Ovary (tissue), 9 donors: Measurements from ENCODE around the gene BRINP3. TPM values are rescaled to one million over a fixed set of nuclear protein-coding genes. Genes with fewer than 3 reads are reported as not detected.

Experiments
- DNase-seq, 5 donors: peaks; one replicate each; pipeline ENCODE4 v3.0.0-alpha.2; 2019 to 2020
- H3K27ac ChIP-seq, 2 donors: fragments of 200-600 bp; one replicate each; pipeline versions ENCODE4 v1.5.1 to v1.8.0; 2019 to 2022
- H3K27me3 ChIP-seq: fragments of 200-600 bp; one replicate; pipeline ENCODE4 v1.8.0; 2022
- H3K36me3 ChIP-seq: fragments of 200-600 bp; sonication (generic); one replicate; pipeline ENCODE4 v1.5.1; 2019
- H3K4me1 ChIP-seq: one replicate; pipeline ENCODE4 v1.8.1; 2013; ENCODE audit warnings: mild to moderate bottlenecking, moderate library complexity; ENCODE audit not compliant: insufficient read depth
- H3K4me3 ChIP-seq: fragments of 200-600 bp; sonication (generic); one replicate; pipeline ENCODE4 v1.5.1; 2017
- H3K9me3 ChIP-seq, 2 donors: fragments of 200-600 bp in 1 of 2; sonication (generic) in 1 of 2; one replicate each; pipeline versions ENCODE4 v1.5.1 to v1.8.1; 2013 to 2019; ENCODE audit warnings: mild to moderate bottlenecking in 1 of 2, moderate library complexity in 1 of 2
- EP300 ChIP-seq: sonication (generic); formaldehyde crosslinking; IDR thresholded peaks from one replicate; pipeline ENCODE4 v1.6.1; 2017; ENCODE audit warnings: antibody characterized with exemption
- POLR2A ChIP-seq: fragments of 450-650 bp; IDR thresholded peaks from one replicate; pipeline ENCODE4 v1.6.1; 2017; ENCODE audit warnings: antibody characterized with exemption, mild to moderate bottlenecking, moderate library complexity
- WGBS, 3 donors: extraction: QIAGEN DNeasy Blood & Tissue Kit in 1 of 3; methylation state at CpG; one replicate each; pipeline versions ENCODE4 v1.1.5 to v1.1.7; 2013 to 2017; 5-methylcytosine and 5-hydroxymethylcytosine counted together
- intact Hi-C, 4 donors: fragments of 100-400 bp; cut with DNase I; formaldehyde crosslinking; loops; one replicate each; pipeline versions ENCODE4 v1.11.0 to v1.15.1; 2022 to 2023
- polyA plus RNA-seq, 2 donors: library from polyadenylated mRNA; stranded (reverse); fragments of 200-250 nt in 1 of 2; fragments of 350-450 nt in 1 of 2; fragmentation: Illumina TruSeq in 1 of 2; extraction: RNeasy Lipid Tissue Mini Kit (QIAGEN cat#74804) in 1 of 2; gene quantifications; one replicate each; pipeline ENCODE4 v1.2.3, GENCODE V29; 2013 to 2014
- total RNA-seq, 7 donors: library from RNA; depleted of rRNA in 2 of 7; stranded (reverse); fragments of >200 nt in 2 of 7; fragmentation: NEBNext Ultra II Directional in 3 of 7; extraction: Animal tissue kit (Norgen Biotek cat#: 25700) in 3 of 7; gene quantifications; one replicate each; pipeline versions ENCODE4 v1.1.0 to v1.2.4, GENCODE V29; 2016 to 2023
- TF ChIP-seq, protein P1 (sequence below), 3 donors: fragments of 450-650 bp in 2 of 3; fragments of 200-600 bp in 1 of 3; IDR thresholded peaks; one replicate each; pipeline versions ENCODE4 v1.5.1 to v1.8.0; 2016 to 2022; ENCODE audit warnings: antibody characterized with exemption in 3 of 3, mild to moderate bottlenecking in 1 of 3
- donor health status: DM: no; HTN: no; CAD: no; lungs with moderate emphysema.
- donor health status: DM: no; HTN: no; CAD: no.
- donor health status: Bipolar disorder and iron deficiency.
- donor health status: DM: yes; HTN: yes; CAD: no.
- donor health status: DM: no; HTN: no; CAD: no.
- donor health status: DM: yes; HTN: yes; CAD: no.

BRINP3 gene
- total and polyA plus RNA-seq, 9 donors, result 0.08 to 0.52 (median 0.23) TPM; not detected in 5

DNA sequence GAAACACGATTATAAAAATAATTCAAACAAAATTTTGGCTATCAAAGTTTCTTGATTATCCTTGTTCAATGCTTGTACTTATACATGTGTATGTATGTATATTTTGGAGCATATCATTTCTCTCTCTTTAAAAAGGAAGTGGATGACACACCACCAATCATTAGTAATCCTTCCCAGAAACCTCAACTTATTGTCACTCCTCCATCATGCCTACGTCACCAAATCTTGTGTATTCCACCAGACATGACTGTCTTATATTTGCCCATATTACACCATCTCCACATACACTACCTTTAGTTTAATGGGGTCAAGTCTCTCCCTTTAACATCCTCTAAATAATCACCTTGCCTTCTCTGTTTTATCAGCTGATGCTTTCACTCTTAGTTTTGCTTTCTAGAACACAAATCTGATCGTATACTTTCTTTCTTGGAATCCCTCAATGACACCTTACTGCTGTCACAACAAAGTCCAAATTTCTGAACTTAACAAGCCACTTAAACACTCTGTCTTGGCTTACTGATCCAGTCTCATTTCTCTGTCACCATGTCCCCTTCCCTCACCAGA is 124.0 kb downstream of the BRINP3 start:
- no peak for DNase-seq
- Histone ChIP-seq H3K4me1 (no peaks in the 10 kb centered on the region), H3K9me3 (no peaks in the 10 kb centered on the region), H3K27ac (no peak overlapping the region), H3K27me3 (no peaks in the 10 kb centered on the region), H3K4me3 (no peak overlapping the region), H3K36me3 (no peaks in the 10 kb centered on the region)
- intact Hi-C loops, result no loop called here
- no peak for TF ChIP-seq EP300
- TF ChIP-seq, protein P1, sequence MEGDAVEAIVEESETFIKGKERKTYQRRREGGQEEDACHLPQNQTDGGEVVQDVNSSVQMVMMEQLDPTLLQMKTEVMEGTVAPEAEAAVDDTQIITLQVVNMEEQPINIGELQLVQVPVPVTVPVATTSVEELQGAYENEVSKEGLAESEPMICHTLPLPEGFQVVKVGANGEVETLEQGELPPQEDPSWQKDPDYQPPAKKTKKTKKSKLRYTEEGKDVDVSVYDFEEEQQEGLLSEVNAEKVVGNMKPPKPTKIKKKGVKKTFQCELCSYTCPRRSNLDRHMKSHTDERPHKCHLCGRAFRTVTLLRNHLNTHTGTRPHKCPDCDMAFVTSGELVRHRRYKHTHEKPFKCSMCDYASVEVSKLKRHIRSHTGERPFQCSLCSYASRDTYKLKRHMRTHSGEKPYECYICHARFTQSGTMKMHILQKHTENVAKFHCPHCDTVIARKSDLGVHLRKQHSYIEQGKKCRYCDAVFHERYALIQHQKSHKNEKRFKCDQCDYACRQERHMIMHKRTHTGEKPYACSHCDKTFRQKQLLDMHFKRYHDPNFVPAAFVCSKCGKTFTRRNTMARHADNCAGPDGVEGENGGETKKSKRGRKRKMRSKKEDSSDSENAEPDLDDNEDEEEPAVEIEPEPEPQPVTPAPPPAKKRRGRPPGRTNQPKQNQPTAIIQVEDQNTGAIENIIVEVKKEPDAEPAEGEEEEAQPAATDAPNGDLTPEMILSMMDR (IDR thresholded peaks at IDR 0.05), result no peak
- TF ChIP-seq POLR2A, result no peak
- 74 to 80% (median 76%) methylated on average over 3 of the region's 3 CpGs for WGBS, 3 donors

DNA sequence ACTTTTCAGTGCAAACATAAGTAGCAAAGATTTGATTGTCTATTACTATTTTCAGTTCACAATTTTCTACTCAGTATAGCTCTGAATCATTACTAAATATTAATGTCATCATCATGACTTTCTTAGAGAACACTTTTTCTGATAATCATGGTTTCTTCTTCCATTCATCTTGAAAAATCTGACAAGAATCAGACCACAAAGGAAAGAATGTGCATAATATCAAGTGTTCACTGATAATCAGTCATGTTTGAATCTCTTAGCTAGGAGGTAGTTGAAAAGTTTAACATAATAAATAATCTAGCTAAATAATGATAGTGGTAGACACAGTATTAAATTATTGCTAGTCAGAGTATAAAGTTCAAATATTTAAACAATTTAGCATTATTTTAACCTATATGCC is 133.2 kb downstream of the BRINP3 start:
- Histone ChIP-seq H3K9me3 (no peaks in the 10 kb centered on the region), H3K27ac (no peak overlapping the region), H3K4me1 (no peaks in the 10 kb centered on the region), H3K36me3 (no peaks in the 10 kb centered on the region), H3K4me3 (no peak overlapping the region), H3K27me3 (no peaks in the 10 kb centered on the region)
- TF ChIP-seq POLR2A (no peak), EP300 (no peak)
- TF ChIP-seq, protein P1 (IDR thresholded peaks at IDR 0.05), result no peak
- intact Hi-C loops, result no loop called here
- no peak for DNase-seq

DNA sequence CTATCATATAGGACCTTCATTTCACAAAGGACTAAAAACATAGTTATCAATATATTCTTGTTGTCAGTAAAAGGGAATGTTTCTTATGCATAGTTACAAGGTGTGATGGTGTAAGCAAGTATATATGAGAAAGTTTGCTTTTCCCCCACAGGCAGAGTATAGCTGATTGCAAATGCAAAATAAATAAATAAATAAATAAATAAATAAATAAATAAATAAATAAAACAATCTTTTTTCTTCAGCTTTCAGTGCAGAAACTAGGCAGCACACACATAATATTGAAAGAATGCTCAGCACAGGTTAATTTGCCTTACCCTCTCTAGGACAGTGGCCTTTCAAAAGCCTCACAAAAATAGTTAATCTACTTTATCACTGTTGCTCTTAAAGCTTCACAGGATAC is 138.8 kb downstream of the BRINP3 start:
- Histone ChIP-seq H3K9me3 (no peaks in the 10 kb centered on the region), H3K36me3 (no peaks in the 10 kb centered on the region), H3K27ac (no peak overlapping the region), H3K27me3 (no peaks in the 10 kb centered on the region), H3K4me1 (no peaks in the 10 kb centered on the region), H3K4me3 (no peak overlapping the region)
- no peak for DNase-seq
- intact Hi-C loops, result no loop called here
- TF ChIP-seq, protein P1 (IDR thresholded peaks at IDR 0.05), result no peak
- TF ChIP-seq POLR2A (no peak), EP300 (no peak)

GRCh38 chr1:190328871-190329270 is 148.8 kb downstream of the BRINP3 start:
- Histone ChIP-seq H3K4me3 (no peak overlapping the region), H3K9me3 (no peaks in the 10 kb centered on the region), H3K27me3 (no peaks in the 10 kb centered on the region), H3K27ac (no peak overlapping the region), H3K4me1 (no peaks in the 10 kb centered on the region), H3K36me3 (no peaks in the 10 kb centered on the region)
- no peak for DNase-seq
- WGBS, 3 donors, result 86 to 89% (median 86%) methylated on average over 4 of the region's 4 CpGs
- intact Hi-C loops, result no loop called here
- TF ChIP-seq POLR2A, result no peak

GRCh38 chr1:190328361-190328760 is 149.3 kb downstream of the BRINP3 start:
- Histone ChIP-seq H3K4me3 (no peak overlapping the region), H3K9me3 (no peaks in the 10 kb centered on the region), H3K4me1 (no peaks in the 10 kb centered on the region), H3K36me3 (no peaks in the 10 kb centered on the region), H3K27ac (no peak overlapping the region), H3K27me3 (no peaks in the 10 kb centered on the region)
- intact Hi-C loops, result no loop called here
- TF ChIP-seq, protein P1 (IDR thresholded peaks at IDR 0.05), result no peak
- TF ChIP-seq EP300, result no peak
- no peak for DNase-seq
